GM12878 (cell line): ENCODE data around the gene PRRG3. TPM values are rescaled to one million over a fixed set of nuclear protein-coding genes. Genes with fewer than 3 reads are reported as not detected.

Source experiments
- ATAC-seq: fragments of 200-7000 bp; cut with Tn5 transposase; 3 replicates; pipeline ENCODE4 v1.9.1; 2020; ENCODE audit warnings: mild to moderate bottlenecking, moderate library complexity
- BruUV-seq: library from RNA; stranded (reverse); fragments of 400-500 nt; replicated peaks from 2 replicates; lab custom pipeline; 2021; lab: Mats Ljungman, UMichigan
- CTCF ChIA-PET: fragments of 300-600 bp; sonication (Branson Sonifier 250); formaldehyde crosslinking; extraction: SDS; loops from one replicate; lab custom pipeline; 2021; ENCODE audit warnings: inconsistent platforms; lab: Yijun Ruan, JAX
- POLR2A ChIA-PET: fragments of 350-600 bp; formaldehyde crosslinking; extraction: SDS; loops from one replicate; lab custom pipeline; 2021; ENCODE audit warnings: inconsistent platforms; lab: Charles Lee
- RAD21 ChIA-PET: fragments of 300-600 bp; sonication (Branson Sonifier 250); formaldehyde crosslinking; loops from one replicate; lab custom pipeline; 2023; ENCODE audit warnings: antibody characterized with exemption; ENCODE audit not compliant: unreplicated experiment; lab: Charles Lee
- SMC1A ChIA-PET: fragments of 300-600 bp; sonication (Branson Sonifier 250); formaldehyde crosslinking; loops from one replicate; lab custom pipeline; 2023; ENCODE audit not compliant: unreplicated experiment, uncharacterized antibody; lab: Charles Lee
- DNase-seq: peaks from one replicate; pipeline ENCODE4 v3.0.0-alpha.2; 2011; ENCODE audit warnings: low read depth, low spot score
- FAIRE-seq: peaks from 3 replicates; lab custom pipeline; 2011; peaks lifted over from hg19 to GRCh38; lab: Jason Lieb, UNC
- H2AFZ ChIP-seq: 2 replicates; pipeline ENCODE4 v1.6.0; 2011; ENCODE audit warnings: low read depth, low read length, control low read depth; ENCODE audit not compliant: control insufficient read depth
- H3K27ac ChIP-seq: 2 replicates; pipeline ENCODE4 v1.5.1; 2011; ENCODE audit warnings: control low read depth; ENCODE audit not compliant: control insufficient read depth, insufficient read depth
- H3K27me3 ChIP-seq, 2 experiments: replicated peaks in 1 of 2; 2 replicates each; pipeline versions ENCODE4 v1.6.0 to v1.6.1; 2011; ENCODE audit warnings: low read length in 1 of 2; ENCODE audit not compliant: control insufficient read depth in 2 of 2, insufficient read depth in 2 of 2
- H3K36me3 ChIP-seq, 2 experiments: 2 replicates each; pipeline ENCODE4 v1.5.1; 2011; ENCODE audit warnings: low read length in 1 of 2; ENCODE audit not compliant: control insufficient read depth in 2 of 2, insufficient read depth in 2 of 2
- H3K4me1 ChIP-seq: 2 replicates; pipeline ENCODE4 v1.6.1; 2011; ENCODE audit warnings: mild to moderate bottlenecking, low read length, moderate library complexity, mixed read lengths; ENCODE audit not compliant: control insufficient read depth, insufficient read depth
- H3K4me2 ChIP-seq: 2 replicates; pipeline ENCODE4 v1.6.0; 2011; ENCODE audit warnings: control low read depth; ENCODE audit not compliant: control insufficient read depth, insufficient read depth
- H3K4me3 ChIP-seq: fragments of 200-600 bp; sonication (generic); 2 replicates; pipeline ENCODE4 v1.5.1; 2016
- H3K79me2 ChIP-seq: 2 replicates; pipeline ENCODE4 v1.6.0; 2011; ENCODE audit warnings: low read length; ENCODE audit not compliant: control insufficient read depth, insufficient read depth
- H3K9ac ChIP-seq: 2 replicates; pipeline ENCODE4 v1.8.0; 2011; ENCODE audit warnings: low read length, control low read depth, mixed read lengths; ENCODE audit not compliant: control insufficient read depth, insufficient read depth
- H3K9me3 ChIP-seq: replicated peaks from 3 replicates; pipeline ENCODE4 v1.5.1; 2011; ENCODE audit warnings: mild to moderate bottlenecking, low read length; ENCODE audit not compliant: control insufficient read depth, insufficient read depth
- H4K20me1 ChIP-seq: 2 replicates; pipeline ENCODE4 v1.6.0; 2011; ENCODE audit not compliant: control insufficient read depth, insufficient read depth
- CBX5 ChIP-seq: sonication (generic); IDR thresholded peaks from 2 replicates; pipeline ENCODE4 v1.6.1; 2016; ENCODE audit warnings: low read depth, moderate library complexity, mild to moderate bottlenecking, inconsistent platforms
- EGR1 ChIP-seq, 2 experiments: IDR thresholded peaks; 1 replicate in 1 of 2; 2 replicates in 1 of 2; pipeline ENCODE4 v1.6.1; 2011 to 2012; ENCODE audit warnings: low read depth in 2 of 2, low read length in 2 of 2, borderline replicate concordance in 1 of 2, mild to moderate bottlenecking in 1 of 2, moderate library complexity in 1 of 2
- IRF4 ChIP-seq: IDR thresholded peaks from 2 replicates; pipeline ENCODE4 v1.6.1; 2011; ENCODE audit warnings: low read depth, low read length
- MTA2 ChIP-seq: fragments of 450-650 bp; IDR thresholded peaks from 2 replicates; pipeline ENCODE4 v1.6.1; 2016; ENCODE audit warnings: low read depth, mild to moderate bottlenecking, moderate library complexity
- MYB ChIP-seq: fragments of 150-350 bp; IDR thresholded peaks from 2 replicates; pipeline ENCODE4 v1.6.1; 2014; ENCODE audit warnings: mild to moderate bottlenecking, low read depth, low read length, borderline replicate concordance
- PKNOX1 ChIP-seq: fragments of 450-650 bp; IDR thresholded peaks from 2 replicates; pipeline ENCODE4 v1.6.1; 2016; ENCODE audit warnings: mild to moderate bottlenecking
- SPI1 ChIP-seq: IDR thresholded peaks from 2 replicates; pipeline ENCODE4 v1.6.1; 2011; ENCODE audit warnings: low read depth, mild to moderate bottlenecking, low read length, moderate library complexity, borderline replicate concordance; ENCODE audit not compliant: insufficient read depth
- SRF ChIP-seq, 2 experiments: IDR thresholded peaks; 2 replicates each; pipeline ENCODE4 v1.6.1; 2011; ENCODE audit warnings: low read depth in 2 of 2, low read length in 2 of 2, mild to moderate bottlenecking in 1 of 2, moderate library complexity in 1 of 2
- ZNF622 ChIP-seq: fragments of 450-650 bp; IDR thresholded peaks from 2 replicates; pipeline ENCODE4 v1.6.1; 2017; ENCODE audit warnings: mild to moderate bottlenecking, inconsistent platforms
- ZNF687 ChIP-seq: fragments of 450-650 bp; IDR thresholded peaks from 2 replicates; pipeline ENCODE4 v1.6.1; 2017; ENCODE audit warnings: mild to moderate bottlenecking, moderate library complexity
- WGBS: methylation state at CpG from one replicate; pipeline ENCODE4 v1.1.6; 2016; ENCODE audit warnings: low lambda C conversion rate; ENCODE audit not compliant: insufficient replicate concordance, insufficient coverage; ENCODE audit errors: missing lambda C conversion rate; 5-methylcytosine and 5-hydroxymethylcytosine counted together
- in situ Hi-C: fragments of 300-500 bp; cut with MboI; formaldehyde crosslinking; loops from 9 replicates; pipeline ENCODE4 v1.14.3; 2018; ENCODE audit warnings: mixed read lengths
- intact Hi-C: fragments of 100-400 bp; cut with micrococcal nuclease; formaldehyde crosslinking; loops from one replicate; pipeline ENCODE4 v1.14.2; 2022; ENCODE audit not compliant: unreplicated experiment
- polyA plus RNA-seq, 11 experiments: library from polyadenylated mRNA; depleted of rRNA in 4 of 11; unstranded in 6 of 11; stranded (reverse) in 5 of 11; fragments of >200 nt; fragmentation: Nextera tagmentation in 4 of 11; fragmentation: Illumina TruSeq in 1 of 11; extraction: Ambion mirVana in 4 of 11; extraction: Trizol in 1 of 11; gene quantifications; 1 replicate in 1 of 11; 2 replicates in 10 of 11; pipeline versions ENCODE4 v1.2.1 to v1.2.3, GENCODE V29; 2011 to 2016; ENCODE audit warnings: inconsistent platforms in 2 of 11, missing spikeins in 2 of 11, low read depth in 1 of 11
- total RNA-seq, 4 experiments: library from RNA; depleted of rRNA in 3 of 4; stranded (reverse); fragments of >200 nt in 3 of 4; fragmentation: Illumina TruSeq in 1 of 4; extraction: Trizol in 1 of 4; gene quantifications; 2 replicates each; pipeline versions ENCODE4 v1.2.1 to v1.2.3, GENCODE V29; 2013 to 2021
- TF ChIP-seq, protein P1 (sequence below): IDR thresholded peaks from 2 replicates; pipeline ENCODE4 v1.6.1; 2012; ENCODE audit warnings: improper control_type of control experiment, low read depth, low read length; ENCODE audit not compliant: insufficient replicate concordance
- TF ChIP-seq, protein P2 (sequence below): fragments of 450-650 bp; IDR thresholded peaks from 2 replicates; pipeline ENCODE4 v1.6.1; 2017; ENCODE audit warnings: borderline replicate concordance

PRRG3 gene
- total and polyA plus RNA-seq, 10 of the 15 experiments (the other 5 are each of a cell fraction or from before 2014, with no cell fraction given) = under 0.01 TPM; not detected in 9

DNA sequence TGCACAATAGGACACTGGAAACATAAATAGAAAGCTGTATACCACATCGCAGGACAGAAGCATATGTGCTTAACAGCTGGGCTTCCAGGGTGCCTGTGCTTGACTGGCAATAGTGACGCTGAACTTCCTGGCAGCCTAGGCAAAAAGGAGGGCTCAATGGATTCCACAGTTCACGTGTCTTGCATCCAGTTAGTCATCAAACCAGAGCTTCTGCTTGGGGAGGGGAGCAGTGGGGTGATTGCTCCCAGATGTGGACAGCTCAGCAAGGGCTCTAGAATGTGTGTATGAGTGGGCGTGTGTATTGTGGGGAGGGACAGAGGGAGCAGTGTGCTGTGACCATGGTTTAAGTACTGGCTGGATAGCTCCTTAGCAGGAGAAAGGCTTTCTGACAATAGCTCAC is 2.3 kb downstream of the PRRG3 start:
- in situ Hi-C loops (loop anchor here (25.0 kb wide), 1 partner anchor 935 kb away; no protein-coding TSS in a partner anchor), intact Hi-C loops (no loop called here)
- BruUV-seq = no TSS peak
- Histone ChIP-seq H3K4me1 (no peaks in the 10 kb centered on the region), H3K4me3 (no peak overlapping the region), H4K20me1 (no peaks in the 10 kb centered on the region), H3K4me2 (no peak overlapping the region), H3K9me3 (no peaks in the 10 kb centered on the region), H3K27me3 (no peaks in the 10 kb centered on the region), H3K9ac (no peak overlapping the region), H3K36me3 (no peaks in the 10 kb centered on the region), H3K79me2 (no peaks in the 10 kb centered on the region), H2AFZ (no peak overlapping the region), H3K27ac (no peak overlapping the region)
- RAD21 ChIA-PET = no interaction called here
- no peak for FAIRE-seq
- SMC1A ChIA-PET = no interaction called here
- 41% methylated on average over 4 of the region's 4 CpGs for WGBS
- POLR2A ChIA-PET = no interaction called here
- CTCF ChIA-PET = no interaction called here
- no peak for ATAC-seq
- DNase-seq = no peak
- TF ChIP-seq MTA2 (no peak), IRF4 (no peak), SPI1 (no peak), EGR1 (IDR thresholded peaks at IDR 0.05; ENCODE audit: borderline replicate concordance in 1 of 2, low read depth in 2 of 2, low read length in 2 of 2) (no peak), CBX5 (no peak), MYB (no peak), SRF (IDR thresholded peaks at IDR 0.05; ENCODE audit: low read depth in 2 of 2, low read length in 2 of 2) (no peak), ZNF687 (no peak), PKNOX1 (no peak), ZNF622 (no peak)
- TF ChIP-seq, protein P1, sequence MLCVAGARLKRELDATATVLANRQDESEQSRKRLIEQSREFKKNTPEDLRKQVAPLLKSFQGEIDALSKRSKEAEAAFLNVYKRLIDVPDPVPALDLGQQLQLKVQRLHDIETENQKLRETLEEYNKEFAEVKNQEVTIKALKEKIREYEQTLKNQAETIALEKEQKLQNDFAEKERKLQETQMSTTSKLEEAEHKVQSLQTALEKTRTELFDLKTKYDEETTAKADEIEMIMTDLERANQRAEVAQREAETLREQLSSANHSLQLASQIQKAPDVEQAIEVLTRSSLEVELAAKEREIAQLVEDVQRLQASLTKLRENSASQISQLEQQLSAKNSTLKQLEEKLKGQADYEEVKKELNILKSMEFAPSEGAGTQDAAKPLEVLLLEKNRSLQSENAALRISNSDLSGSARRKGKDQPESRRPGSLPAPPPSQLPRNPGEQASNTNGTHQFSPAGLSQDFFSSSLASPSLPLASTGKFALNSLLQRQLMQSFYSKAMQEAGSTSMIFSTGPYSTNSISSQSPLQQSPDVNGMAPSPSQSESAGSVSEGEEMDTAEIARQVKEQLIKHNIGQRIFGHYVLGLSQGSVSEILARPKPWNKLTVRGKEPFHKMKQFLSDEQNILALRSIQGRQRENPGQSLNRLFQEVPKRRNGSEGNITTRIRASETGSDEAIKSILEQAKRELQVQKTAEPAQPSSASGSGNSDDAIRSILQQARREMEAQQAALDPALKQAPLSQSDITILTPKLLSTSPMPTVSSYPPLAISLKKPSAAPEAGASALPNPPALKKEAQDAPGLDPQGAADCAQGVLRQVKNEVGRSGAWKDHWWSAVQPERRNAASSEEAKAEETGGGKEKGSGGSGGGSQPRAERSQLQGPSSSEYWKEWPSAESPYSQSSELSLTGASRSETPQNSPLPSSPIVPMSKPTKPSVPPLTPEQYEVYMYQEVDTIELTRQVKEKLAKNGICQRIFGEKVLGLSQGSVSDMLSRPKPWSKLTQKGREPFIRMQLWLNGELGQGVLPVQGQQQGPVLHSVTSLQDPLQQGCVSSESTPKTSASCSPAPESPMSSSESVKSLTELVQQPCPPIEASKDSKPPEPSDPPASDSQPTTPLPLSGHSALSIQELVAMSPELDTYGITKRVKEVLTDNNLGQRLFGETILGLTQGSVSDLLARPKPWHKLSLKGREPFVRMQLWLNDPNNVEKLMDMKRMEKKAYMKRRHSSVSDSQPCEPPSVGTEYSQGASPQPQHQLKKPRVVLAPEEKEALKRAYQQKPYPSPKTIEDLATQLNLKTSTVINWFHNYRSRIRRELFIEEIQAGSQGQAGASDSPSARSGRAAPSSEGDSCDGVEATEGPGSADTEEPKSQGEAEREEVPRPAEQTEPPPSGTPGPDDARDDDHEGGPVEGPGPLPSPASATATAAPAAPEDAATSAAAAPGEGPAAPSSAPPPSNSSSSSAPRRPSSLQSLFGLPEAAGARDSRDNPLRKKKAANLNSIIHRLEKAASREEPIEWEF = no peak
- TF ChIP-seq, protein P2, sequence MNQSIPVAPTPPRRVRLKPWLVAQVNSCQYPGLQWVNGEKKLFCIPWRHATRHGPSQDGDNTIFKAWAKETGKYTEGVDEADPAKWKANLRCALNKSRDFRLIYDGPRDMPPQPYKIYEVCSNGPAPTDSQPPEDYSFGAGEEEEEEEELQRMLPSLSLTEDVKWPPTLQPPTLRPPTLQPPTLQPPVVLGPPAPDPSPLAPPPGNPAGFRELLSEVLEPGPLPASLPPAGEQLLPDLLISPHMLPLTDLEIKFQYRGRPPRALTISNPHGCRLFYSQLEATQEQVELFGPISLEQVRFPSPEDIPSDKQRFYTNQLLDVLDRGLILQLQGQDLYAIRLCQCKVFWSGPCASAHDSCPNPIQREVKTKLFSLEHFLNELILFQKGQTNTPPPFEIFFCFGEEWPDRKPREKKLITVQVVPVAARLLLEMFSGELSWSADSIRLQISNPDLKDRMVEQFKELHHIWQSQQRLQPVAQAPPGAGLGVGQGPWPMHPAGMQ = no peak
